Trophoblast cell (in vitro differentiated cells and primary cell): Measurements from ENCODE around the gene MTERF4.

Source experiments
- DNase-seq, 2 donors: peaks; one replicate each; pipeline ENCODE4 v3.0.0-alpha.2; 2016
- H2AFZ ChIP-seq: 2 replicates; pipeline ENCODE4 v1.6.1; 2013; ENCODE audit warnings: low read length, moderate library complexity, mild to moderate bottlenecking; ENCODE audit not compliant: insufficient read depth, poor library complexity
- H2AK5ac ChIP-seq: 2 replicates; pipeline ENCODE4 v1.6.1; 2013; ENCODE audit warnings: mild to moderate bottlenecking, low read length
- H2BK120ac ChIP-seq: 2 replicates; pipeline ENCODE4 v1.6.1; 2013; ENCODE audit warnings: low read length, mild to moderate bottlenecking, moderate library complexity; ENCODE audit not compliant: insufficient read depth, poor library complexity
- H2BK12ac ChIP-seq: 2 replicates; pipeline ENCODE4 v1.6.1; 2013; ENCODE audit warnings: mild to moderate bottlenecking, low read length, moderate library complexity
- H2BK5ac ChIP-seq: 2 replicates; pipeline ENCODE4 v1.6.1; 2013; ENCODE audit warnings: low read length, low read depth, moderate library complexity, mild to moderate bottlenecking; ENCODE audit not compliant: poor library complexity
- H3K14ac ChIP-seq: 2 replicates; pipeline ENCODE4 v1.6.1; 2013; ENCODE audit warnings: mild to moderate bottlenecking, low read length
- H3K18ac ChIP-seq: 2 replicates; pipeline ENCODE4 v1.6.1; 2013; ENCODE audit warnings: mild to moderate bottlenecking, low read length
- H3K23ac ChIP-seq: 2 replicates; pipeline ENCODE4 v1.6.1; 2013; ENCODE audit warnings: low read length
- H3K27ac ChIP-seq: 2 replicates; pipeline ENCODE4 v1.5.1; 2013; ENCODE audit warnings: low read depth, mild to moderate bottlenecking, inconsistent platforms, low read length, moderate library complexity
- H3K27me3 ChIP-seq: 2 replicates; pipeline ENCODE4 v1.6.1; 2013; ENCODE audit warnings: inconsistent platforms, mild to moderate bottlenecking, low read length, moderate library complexity; ENCODE audit not compliant: insufficient read depth
- H3K36me3 ChIP-seq, 2 experiments: 1 replicate in 1 of 2; 2 replicates in 1 of 2; pipeline ENCODE4 v1.6.1; 2013; ENCODE audit warnings: low read length in 2 of 2, mild to moderate bottlenecking in 2 of 2, moderate library complexity in 1 of 2; ENCODE audit not compliant: insufficient read depth in 2 of 2, control insufficient read depth in 1 of 2
- H3K4ac ChIP-seq: 2 replicates; pipeline ENCODE4 v1.6.1; 2013; ENCODE audit warnings: low read depth, mild to moderate bottlenecking, low read length, moderate library complexity
- H3K4me1 ChIP-seq, 2 experiments: 1 replicate in 1 of 2; 2 replicates in 1 of 2; pipeline ENCODE4 v1.6.1; 2013; ENCODE audit warnings: low read length in 2 of 2, mild to moderate bottlenecking in 2 of 2, moderate library complexity in 1 of 2; ENCODE audit not compliant: insufficient read depth in 2 of 2, control insufficient read depth in 1 of 2
- H3K4me2 ChIP-seq: 2 replicates; pipeline ENCODE4 v1.6.1; 2013; ENCODE audit warnings: inconsistent platforms, mild to moderate bottlenecking, low read length, moderate library complexity
- H3K4me3 ChIP-seq: 2 replicates; pipeline ENCODE4 v1.5.1; 2013; ENCODE audit warnings: mild to moderate bottlenecking, low read depth, low read length, inconsistent platforms
- H3K79me1 ChIP-seq: one replicate; pipeline ENCODE4 v1.6.1; 2013; ENCODE audit warnings: low read length
- H3K79me2 ChIP-seq: 2 replicates; pipeline ENCODE4 v1.6.1; 2013; ENCODE audit warnings: low read length, mild to moderate bottlenecking; ENCODE audit not compliant: control insufficient read depth, insufficient read depth, poor library complexity
- H3K9ac ChIP-seq: 2 replicates; pipeline ENCODE4 v1.6.1; 2013; ENCODE audit warnings: mild to moderate bottlenecking, low read length
- H3K9me3 ChIP-seq: 2 replicates; pipeline ENCODE4 v1.6.1; 2013; ENCODE audit warnings: low read depth, mild to moderate bottlenecking, control low read depth, inconsistent platforms, low read length; ENCODE audit not compliant: insufficient read depth
- H4K12ac ChIP-seq: 2 replicates; pipeline ENCODE4 v1.6.1; 2013; ENCODE audit warnings: low read depth, mild to moderate bottlenecking, low read length, moderate library complexity
- H4K8ac ChIP-seq: 2 replicates; pipeline ENCODE4 v1.6.1; 2013; ENCODE audit warnings: low read depth, mild to moderate bottlenecking, low read length, moderate library complexity
- H4K91ac ChIP-seq: one replicate; pipeline ENCODE4 v1.6.1; 2013; ENCODE audit warnings: low read depth, mild to moderate bottlenecking, low read length, moderate library complexity
- WGBS: extraction: QIAGEN DNeasy Blood & Tissue Kit; methylation state at CpG from one replicate; pipeline ENCODE4 v1.1.7; 2013; ENCODE audit warnings: missing lambda C conversion rate; ENCODE audit not compliant: insufficient read length, insufficient coverage; ENCODE audit errors: extremely low coverage; 5-methylcytosine and 5-hydroxymethylcytosine counted together

The MTERF4 gene

GRCh38 chr2:241091201-241091600 is 10.9 kb downstream of the MTERF4 start:
- Histone ChIP-seq H3K4me1 (no peaks in the 10 kb centered on the region), H3K4me2 (no peak overlapping the region), H3K79me1 (no peaks in the 10 kb centered on the region), H3K14ac (no peak overlapping the region), H3K36me3 (peaks cover 46 to 62% of the 10 kb centered on the region in 2 experiments), H2AFZ (no peak overlapping the region), H4K8ac (no peak overlapping the region), H3K4me3 (no peak overlapping the region), H4K91ac (no peak overlapping the region), H3K18ac (no peak overlapping the region), H3K4ac (no peak overlapping the region), H3K27me3 (no peaks in the 10 kb centered on the region), H3K79me2 (no peaks in the 10 kb centered on the region), H2AK5ac (no peak overlapping the region), H3K27ac (no peak overlapping the region), H3K9me3 (no peaks in the 10 kb centered on the region), H3K9ac (no peak overlapping the region), H2BK5ac (no peak overlapping the region), H2BK120ac (no peak overlapping the region), H3K23ac (no peak overlapping the region), H4K12ac (no peak overlapping the region), H2BK12ac (no peak overlapping the region)
- DNase-seq = no peak
- WGBS = no CpG with 5 or more reads among the region's 10 CpGs

GRCh38 chr2:241088791-241089732 is 13.0 kb downstream of the MTERF4 start:
- no peak for DNase-seq
- no peak overlapping the region for H4K8ac ChIP-seq
- H3K9ac ChIP-seq = no peak overlapping the region
- H3K14ac ChIP-seq = no peak overlapping the region
- no peaks in the 10 kb centered on the region for H3K9me3 ChIP-seq
- H3K4me3 ChIP-seq = no peak overlapping the region
- no peak overlapping the region for H2AK5ac ChIP-seq
- H2BK12ac ChIP-seq = no peak overlapping the region
- no peak overlapping the region for H2BK5ac ChIP-seq
- peaks cover 37 to 50% of the 10 kb centered on the region in 2 experiments for H3K36me3 ChIP-seq
- H3K79me1 ChIP-seq = no peaks in the 10 kb centered on the region
- no peaks in the 10 kb centered on the region for H3K79me2 ChIP-seq
- H2AFZ ChIP-seq = no peak overlapping the region
- H4K91ac ChIP-seq = no peak overlapping the region
- no peak overlapping the region for H3K23ac ChIP-seq
- H4K12ac ChIP-seq = no peak overlapping the region
- no peak overlapping the region for H3K27ac ChIP-seq
- no CpG with 5 or more reads among the region's 20 CpGs for WGBS
- H3K18ac ChIP-seq = no peak overlapping the region
- H3K4me1 ChIP-seq = no peaks in the 10 kb centered on the region
- H3K4ac ChIP-seq = no peak overlapping the region
- no peaks in the 10 kb centered on the region for H3K27me3 ChIP-seq
- H3K4me2 ChIP-seq = no peak overlapping the region
- no peak overlapping the region for H2BK120ac ChIP-seq

DNA sequence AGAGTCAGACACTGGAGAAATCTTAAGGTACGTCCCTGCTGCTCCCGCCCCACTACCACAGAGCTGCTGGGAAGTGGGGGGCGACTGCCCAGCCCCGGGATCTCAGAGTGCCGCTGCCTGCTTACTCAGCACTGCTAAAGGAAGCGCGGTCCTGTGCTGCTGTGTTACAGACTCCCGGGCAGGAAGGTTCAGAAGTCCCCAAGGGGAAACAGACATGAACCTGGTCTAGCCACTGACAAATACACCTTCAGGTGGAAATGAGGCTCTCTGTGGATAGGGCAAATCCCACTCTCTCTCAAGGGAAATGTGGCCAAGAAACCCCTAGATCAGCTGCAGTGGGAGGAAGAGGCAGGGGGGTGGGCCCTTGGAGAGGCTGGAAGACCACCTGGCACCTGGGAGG is 13.7 kb downstream of the MTERF4 start:
- no CpG with 5 or more reads among the region's 8 CpGs for WGBS
- H2AFZ ChIP-seq = no peak overlapping the region
- H3K4me1 ChIP-seq = no peaks in the 10 kb centered on the region
- H4K91ac ChIP-seq = no peak overlapping the region
- no peak overlapping the region for H2BK120ac ChIP-seq
- H3K36me3 ChIP-seq = peaks cover 35 to 46% of the 10 kb centered on the region in 2 experiments
- no peak overlapping the region for H3K9ac ChIP-seq
- H3K23ac ChIP-seq = no peak overlapping the region
- H3K9me3 ChIP-seq = no peaks in the 10 kb centered on the region
- H3K4me3 ChIP-seq = no peak overlapping the region
- no peak overlapping the region for H2AK5ac ChIP-seq
- H3K4me2 ChIP-seq = no peak overlapping the region
- H3K14ac ChIP-seq = no peak overlapping the region
- H3K79me1 ChIP-seq = no peaks in the 10 kb centered on the region
- no peaks in the 10 kb centered on the region for H3K79me2 ChIP-seq
- H2BK5ac ChIP-seq = no peak overlapping the region
- no peak overlapping the region for H2BK12ac ChIP-seq
- no peak overlapping the region for H3K27ac ChIP-seq
- H3K18ac ChIP-seq = no peak overlapping the region
- no peak overlapping the region for H3K4ac ChIP-seq
- DNase-seq = no peak
- H4K8ac ChIP-seq = no peak overlapping the region
- no peak overlapping the region for H4K12ac ChIP-seq
- no peaks in the 10 kb centered on the region for H3K27me3 ChIP-seq

DNA sequence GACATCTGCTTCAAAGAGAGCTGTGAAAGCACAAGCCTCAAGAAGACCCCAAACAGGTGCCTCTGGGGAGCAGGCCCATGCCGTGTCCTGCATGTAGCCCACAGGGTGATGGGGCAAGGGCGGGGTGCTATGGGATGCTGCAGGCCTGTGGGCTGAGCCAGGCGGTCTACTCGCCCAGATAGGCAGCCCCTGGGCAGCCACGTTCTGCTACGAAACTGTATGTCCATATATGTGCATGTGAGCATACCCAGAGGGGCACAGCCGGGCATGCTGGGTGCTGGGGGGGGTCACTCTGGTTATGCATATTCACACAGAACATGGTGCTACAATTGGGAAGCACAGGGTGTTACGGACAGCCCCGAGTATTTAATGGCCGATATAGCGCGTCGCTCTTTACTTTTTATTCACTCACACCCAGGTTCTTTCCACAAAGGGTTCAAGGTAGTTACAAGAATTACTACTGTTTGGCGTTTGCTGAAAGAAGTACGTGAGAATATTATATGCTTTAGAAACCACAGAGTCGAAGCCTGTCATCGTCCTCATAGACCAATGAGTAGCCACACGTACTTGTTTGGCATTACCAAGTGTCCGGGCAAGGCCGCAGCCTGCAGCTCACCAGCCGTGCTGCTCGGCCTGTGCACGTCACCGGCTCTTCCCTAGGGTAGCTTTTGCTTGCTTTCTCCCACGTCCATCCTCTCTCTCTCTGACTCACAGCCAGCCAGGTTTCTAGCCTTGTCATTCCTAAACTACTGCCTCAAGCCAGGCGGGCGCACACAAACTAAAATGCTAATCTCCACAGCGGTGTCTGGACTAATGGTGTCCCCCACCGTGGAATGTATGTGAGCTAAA is 14.4 kb downstream of the MTERF4 start:
- Histone ChIP-seq H2BK12ac (no peak overlapping the region), H3K27ac (no peak overlapping the region), H3K14ac (no peak overlapping the region), H2BK120ac (no peak overlapping the region), H4K8ac (no peak overlapping the region), H3K4me3 (no peak overlapping the region), H2BK5ac (no peak overlapping the region), H3K23ac (no peak overlapping the region), H4K91ac (no peak overlapping the region), H3K9ac (no peak overlapping the region), H3K36me3 (peaks cover 30 to 42% of the 10 kb centered on the region in 2 experiments), H2AFZ (no peak overlapping the region), H3K4ac (no peak overlapping the region), H3K4me2 (no peak overlapping the region), H3K27me3 (no peaks in the 10 kb centered on the region), H3K79me2 (no peaks in the 10 kb centered on the region), H3K79me1 (no peaks in the 10 kb centered on the region), H4K12ac (no peak overlapping the region), H3K4me1 (no peaks in the 10 kb centered on the region), H3K9me3 (no peaks in the 10 kb centered on the region), H2AK5ac (no peak overlapping the region), H3K18ac (no peak overlapping the region)
- no peak for DNase-seq
- WGBS = no CpG with 5 or more reads among the region's 29 CpGs
